Gastrocnemius medialis (tissue), 4 donors: ENCODE measurements around the gene TMEM108. TPM values are rescaled to one million over a fixed set of nuclear protein-coding genes. Genes with fewer than 3 reads are reported as not detected.

Experiments used
- ATAC-seq, 2 donors: fragments of 150-250 bp; one replicate each; pipeline ENCODE4 v1.9.1; 2016
- DNase-seq, 2 donors: peaks; one replicate each; pipeline ENCODE4 v3.0.0-alpha.2; 2019
- H3K27ac ChIP-seq, 4 donors: fragments of 200-600 bp; sonication (generic); 1 replicate in 1 of 4; 2 replicates in 3 of 4; pipeline ENCODE4 v1.5.1; 2016 to 2018; ENCODE audit warnings: mild to moderate bottlenecking in 2 of 4, moderate library complexity in 1 of 4
- H3K27me3 ChIP-seq, 3 donors: fragments of 200-600 bp; sonication (generic) in 2 of 3; 1 replicate in 1 of 3; 2 replicates in 2 of 3; pipeline versions ENCODE4 v1.5.1 to v1.6.0; 2016 to 2019; ENCODE audit warnings: mild to moderate bottlenecking in 1 of 3, moderate library complexity in 1 of 3
- H3K36me3 ChIP-seq, 2 donors: fragments of 200-600 bp; sonication (generic) in 1 of 2; one replicate each; pipeline ENCODE4 v1.5.1; 2017 to 2018
- H3K4me1 ChIP-seq, 2 donors: fragments of 200-600 bp; sonication (generic) in 1 of 2; one replicate each; pipeline ENCODE4 v1.5.1; 2016 to 2017; ENCODE audit warnings: mild to moderate bottlenecking in 2 of 2
- H3K4me3 ChIP-seq, 4 donors: fragments of 200-600 bp; sonication (generic) in 3 of 4; 1 replicate in 1 of 4; 2 replicates in 3 of 4; pipeline ENCODE4 v1.5.1; 2016 to 2019; ENCODE audit warnings: mild to moderate bottlenecking in 2 of 4
- H3K9me3 ChIP-seq, 3 donors: fragments of 200-600 bp; sonication (generic) in 2 of 3; 1 replicate in 1 of 3; 2 replicates in 2 of 3; pipeline ENCODE4 v1.5.1; 2016 to 2019
- CTCF ChIP-seq, 5 experiments: fragments of 450-650 bp in 3 of 5; fragments of 200-600 bp in 2 of 5; sonication (generic) in 2 of 5; IDR thresholded peaks in 4 of 5; conservative IDR thresholded peaks in 1 of 5; 1 replicate in 4 of 5; 2 replicates in 1 of 5; pipeline ENCODE4 v1.5.1; 2016 to 2019; ENCODE audit warnings: antibody characterized with exemption in 5 of 5, mild to moderate bottlenecking in 3 of 5, moderate library complexity in 3 of 5
- POLR2A ChIP-seq, 2 donors: fragments of 450-650 bp; IDR thresholded peaks; one replicate each; pipeline ENCODE4 v1.6.1; 2017; ENCODE audit warnings: antibody characterized with exemption in 2 of 2, mild to moderate bottlenecking in 2 of 2, moderate library complexity in 2 of 2
- in situ Hi-C, 4 donors: fragments of 200-750 bp; cut with MboI; loops; one replicate each; pipeline versions ENCODE4 v1.15.0 to v1.8.0; 2017; ENCODE audit warnings: low sequenced_read_pairs in 4 of 4
- intact Hi-C: fragments of 100-400 bp; cut with DNase I; formaldehyde crosslinking; loops from one replicate; pipeline ENCODE4 v1.15.1; 2023; ENCODE audit warnings: low total_unique reads
- total RNA-seq, 4 donors: library from RNA; depleted of rRNA; stranded (reverse); fragments of >200 nt; gene quantifications; one replicate each; pipeline versions ENCODE4 v1.1.0 to v1.2.3, GENCODE V29; 2016

TMEM108 gene
- total RNA-seq, 4 donors from 2014 or later: 1.1 to 3.7 (median 2.4) TPM

DNA sequence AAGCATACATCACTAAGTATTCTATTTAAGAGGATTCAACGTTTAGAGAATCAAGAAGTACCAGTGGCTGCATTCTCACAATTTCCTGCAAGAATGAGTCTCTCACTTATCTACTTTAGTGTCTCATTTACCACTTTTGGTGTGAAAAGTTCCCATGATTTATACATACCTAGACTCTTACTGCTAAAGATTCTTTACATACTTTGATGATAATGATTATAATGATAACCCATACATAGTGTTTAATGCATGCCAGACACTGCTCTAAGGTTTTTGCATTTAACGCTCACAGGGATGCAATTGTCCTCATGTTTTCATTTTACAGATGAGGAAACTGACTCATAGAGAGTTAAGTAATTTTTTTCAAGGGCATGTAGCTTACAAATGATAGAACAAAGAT lies 133.6 kb downstream of the TMEM108 start:
- TF ChIP-seq POLR2A (IDR thresholded peaks at IDR 0.05): no peak
- TF ChIP-seq CTCF (IDR thresholded peaks at IDR 0.05 in 4 of 5, conservative IDR thresholded peaks at IDR 0.05 in 1 of 5): no peak
- Histone ChIP-seq H3K4me1 (no peaks in the 10 kb centered on the region), H3K36me3 (no peaks in the 10 kb centered on the region), H3K27me3 (no peaks in the 10 kb centered on the region), H3K9me3 (no peaks in the 10 kb centered on the region), H3K4me3 (no peak overlapping the region), H3K27ac (no peak overlapping the region)
- no peak for DNase-seq
- no peak for ATAC-seq
- in situ Hi-C loops: no loop called here
- intact Hi-C loops: no loop called here

DNA sequence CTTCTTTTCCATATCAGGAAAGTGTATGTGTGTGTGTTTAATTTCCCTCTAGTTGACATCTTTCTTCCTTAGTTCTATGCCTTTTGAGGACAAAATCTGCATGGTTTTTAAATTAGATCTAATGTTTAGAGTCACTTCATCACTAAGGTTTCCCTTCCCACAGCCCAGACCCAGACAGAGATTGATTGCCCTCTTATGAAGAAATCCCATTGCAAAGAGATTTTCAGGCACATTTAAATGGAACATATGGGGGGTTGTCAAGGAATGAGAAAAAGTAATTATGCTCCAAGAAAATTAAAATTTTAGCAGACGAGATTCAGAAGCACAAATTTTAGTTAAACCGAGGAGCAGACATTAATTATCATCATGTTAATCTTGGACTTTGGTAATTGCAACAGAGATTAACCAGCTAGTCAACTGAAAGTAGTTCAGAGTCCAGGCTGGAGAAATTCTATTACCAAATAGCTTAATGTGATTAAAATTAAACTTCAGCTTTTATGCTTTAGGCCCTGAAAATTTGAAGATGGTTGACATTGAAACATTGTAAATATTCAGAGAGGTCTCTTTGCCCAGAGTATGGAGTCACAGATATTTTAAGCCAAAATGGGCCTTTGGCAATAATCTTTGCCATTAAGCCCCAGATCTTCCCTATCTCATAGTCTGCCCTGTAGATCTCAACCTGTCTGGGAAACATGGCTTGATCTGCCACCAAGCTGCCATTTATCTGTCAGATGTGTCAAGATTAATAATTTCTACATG lies 143.4 kb downstream of the TMEM108 start:
- H3K4me3 ChIP-seq: no peak overlapping the region
- TF ChIP-seq POLR2A (IDR thresholded peaks at IDR 0.05) (no peak), CTCF (IDR thresholded peaks at IDR 0.05 in 4 of 5, conservative IDR thresholded peaks at IDR 0.05 in 1 of 5) (no peak)
- no peaks in the 10 kb centered on the region for H3K4me1 ChIP-seq
- intact Hi-C loops: no loop called here
- no peaks in the 10 kb centered on the region for H3K27me3 ChIP-seq
- DNase-seq (no peak), ATAC-seq (no peak)
- H3K9me3 ChIP-seq: no peaks in the 10 kb centered on the region
- no peak overlapping the region for H3K27ac ChIP-seq
- no peaks in the 10 kb centered on the region for H3K36me3 ChIP-seq
- in situ Hi-C loops: no loop called here

DNA sequence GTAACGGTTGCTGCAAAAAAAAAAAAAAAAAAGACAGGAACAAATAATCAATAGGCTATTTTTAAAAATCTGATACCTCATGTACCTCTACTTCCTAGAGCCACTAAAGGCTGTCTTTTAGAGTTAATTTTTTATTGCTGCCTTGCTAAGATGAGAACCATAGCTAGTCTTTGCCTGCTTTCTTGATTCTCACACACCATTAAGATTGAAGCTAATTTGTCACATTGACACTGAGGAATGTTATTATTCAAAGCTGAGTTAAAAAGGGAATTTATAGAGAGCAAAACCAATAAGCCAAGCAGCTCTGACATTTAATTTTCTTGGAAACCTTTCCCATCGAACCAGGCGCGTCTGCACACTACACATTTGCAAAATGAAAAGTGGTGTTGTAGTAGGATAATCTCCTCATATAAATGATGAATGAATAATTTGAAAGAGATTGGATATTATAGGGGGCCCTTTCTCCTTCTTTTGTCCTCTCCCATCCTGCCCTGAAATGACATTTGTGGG lies 149.7 kb downstream of the TMEM108 start:
- intact Hi-C loops: no loop called here
- Histone ChIP-seq H3K27ac (no peak overlapping the region), H3K27me3 (no peaks in the 10 kb centered on the region), H3K9me3 (no peaks in the 10 kb centered on the region), H3K4me3 (no peak overlapping the region), H3K36me3 (no peaks in the 10 kb centered on the region), H3K4me1 (no peaks in the 10 kb centered on the region)
- no peak for DNase-seq
- no peak for ATAC-seq
- TF ChIP-seq POLR2A (IDR thresholded peaks at IDR 0.05): no peak
- no peak for TF ChIP-seq CTCF (IDR thresholded peaks at IDR 0.05 in 4 of 5, conservative IDR thresholded peaks at IDR 0.05 in 1 of 5)
- in situ Hi-C loops: no loop called here

DNA sequence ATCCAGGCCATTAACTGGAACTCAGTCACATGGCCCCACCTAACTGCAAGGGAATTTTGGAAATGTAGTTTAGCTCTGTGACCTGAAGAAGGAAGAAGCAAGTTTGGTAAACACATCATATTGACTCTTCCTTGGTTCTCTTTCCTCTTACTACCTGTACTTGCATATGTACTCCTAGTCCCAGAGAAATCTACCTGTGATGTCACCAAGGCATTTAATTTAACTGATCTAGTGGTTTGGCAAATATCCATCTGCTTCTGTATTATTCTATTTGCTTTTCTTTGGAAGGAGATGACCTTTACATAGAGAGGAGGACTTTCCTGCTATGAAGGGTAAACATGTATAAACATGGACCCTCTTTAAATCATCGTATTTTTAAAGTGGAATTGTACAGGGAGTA lies 150.8 kb downstream of the TMEM108 start:
- Histone ChIP-seq H3K4me1 (no peaks in the 10 kb centered on the region), H3K27ac (no peak overlapping the region), H3K4me3 (no peak overlapping the region), H3K36me3 (no peaks in the 10 kb centered on the region), H3K27me3 (no peaks in the 10 kb centered on the region), H3K9me3 (no peaks in the 10 kb centered on the region)
- intact Hi-C loops (no loop called here), in situ Hi-C loops (no loop called here)
- ATAC-seq: no peak
- no peak for DNase-seq
- no peak for TF ChIP-seq POLR2A (IDR thresholded peaks at IDR 0.05)
- TF ChIP-seq CTCF (IDR thresholded peaks at IDR 0.05 in 4 of 5, conservative IDR thresholded peaks at IDR 0.05 in 1 of 5): no peak
